ENCODE data around the gene GFPT2. TPM values are rescaled to one million over a fixed set of nuclear protein-coding genes. Genes with fewer than 3 reads are reported as not detected.

GFPT2 gene
- total and polyA plus RNA-seq, 10 of the 15 experiments (the other 5 are each of a cell fraction or from before 2014, with no cell fraction given), result 0.05 to 0.33 (median 0.11) TPM; not detected in 4

GRCh38 chr5:180371949-180372348 is 18.8 kb upstream of the GFPT2 start (continued):
- TF ChIP-seq REST (IDR thresholded peaks at IDR 0.05; ENCODE audit: low read depth, low read length), result no peak
- no peak for TF ChIP-seq NFYA (IDR thresholded peaks at IDR 0.05; ENCODE audit: borderline replicate concordance, low read depth, low read length)
- no peak for TF ChIP-seq ZBTB33 (IDR thresholded peaks at IDR 0.05)
- no peak for TF ChIP-seq ZNF622 (IDR thresholded peaks at IDR 0.05)
- no peak for TF ChIP-seq CEBPB (IDR thresholded peaks at IDR 0.05; ENCODE audit: borderline replicate concordance in 1 of 2, low read depth in 2 of 2, low read length in 2 of 2)
- TF ChIP-seq KDM1A (IDR thresholded peaks at IDR 0.05; ENCODE audit: borderline replicate concordance), result no peak

Measured in GM12878 (cell line).